IMR-90 (cell line): ENCODE measurements around the gene LRRC40. TPM values are rescaled to one million over a fixed set of nuclear protein-coding genes. Genes with fewer than 3 reads are reported as not detected.

Source experiments
- ATAC-seq: fragments of 200-7000 bp; cut with Tn5 transposase; 2 replicates; pipeline ENCODE4 v1.9.1; 2020; ENCODE audit warnings: low read depth, mild to moderate bottlenecking, moderate library complexity
- BruUV-seq: library from RNA; stranded (reverse); fragments of 400-500 nt; replicated peaks from 2 replicates; lab custom pipeline; 2021; lab: Mats Ljungman, UMichigan
- CTCF ChIA-PET: fragments of 300-600 bp; formaldehyde crosslinking; extraction: SDS; loops from one replicate; lab custom pipeline; 2021; ENCODE audit warnings: antibody characterized with exemption; lab: Yijun Ruan, JAX
- POLR2A ChIA-PET: fragments of 300-600 bp; sonication (Branson Sonifier 250); formaldehyde crosslinking; loops from one replicate; lab custom pipeline; 2022; ENCODE audit warnings: antibody characterized with exemption; ENCODE audit not compliant: unreplicated experiment; lab: Charles Lee
- DNase-seq: peaks from one replicate; pipeline ENCODE4 v3.0.0; 2013
- H2AFZ ChIP-seq: replicated peaks from 2 replicates; pipeline ENCODE3; 2013; ENCODE audit warnings: low read length, mild to moderate bottlenecking; ENCODE audit not compliant: poor library complexity
- H2AK5ac ChIP-seq: 2 replicates; pipeline ENCODE4 v1.6.1; 2013; ENCODE audit warnings: low read depth, low read length, inconsistent platforms
- H2AK9ac ChIP-seq: replicated peaks from 2 replicates; pipeline ENCODE3; 2013; ENCODE audit warnings: mild to moderate bottlenecking, low read depth, low read length, moderate library complexity; ENCODE audit not compliant: poor library complexity
- H2BK120ac ChIP-seq: 2 replicates; pipeline ENCODE4 v1.6.1; 2013; ENCODE audit warnings: low read depth, low read length, inconsistent platforms
- H2BK15ac ChIP-seq: 3 replicates; pipeline ENCODE4 v1.6.1; 2013; ENCODE audit warnings: low read depth, low read length, inconsistent platforms
- H2BK20ac ChIP-seq: 2 replicates; pipeline ENCODE4 v1.6.1; 2013; ENCODE audit warnings: low read depth, mild to moderate bottlenecking, inconsistent platforms, low read length, moderate library complexity
- H2BK5ac ChIP-seq: 2 replicates; pipeline ENCODE4 v1.6.1; 2013; ENCODE audit warnings: mild to moderate bottlenecking, low read depth, low read length, inconsistent platforms; ENCODE audit not compliant: poor library complexity, severe bottlenecking
- H3K14ac ChIP-seq: replicated peaks from 2 replicates; pipeline ENCODE4 v1.6.1; 2013; ENCODE audit warnings: low read depth, low read length, inconsistent platforms
- H3K18ac ChIP-seq: 2 replicates; pipeline ENCODE4 v1.6.1; 2013; ENCODE audit warnings: low read depth, low read length, control low read depth
- H3K23ac ChIP-seq: 2 replicates; pipeline ENCODE4 v1.6.1; 2013; ENCODE audit warnings: low read depth, low read length, inconsistent platforms
- H3K27ac ChIP-seq: 2 replicates; pipeline ENCODE4 v1.5.1; 2013; ENCODE audit warnings: mild to moderate bottlenecking, control low read depth, low read length; ENCODE audit not compliant: insufficient read depth
- H3K27me3 ChIP-seq: 2 replicates; pipeline ENCODE4 v1.6.1; 2013; ENCODE audit warnings: low read length; ENCODE audit not compliant: control insufficient read depth, insufficient read depth
- H3K36me3 ChIP-seq: 2 replicates; pipeline ENCODE4 v1.6.1; 2013; ENCODE audit warnings: low read length, mixed read lengths; ENCODE audit not compliant: control insufficient read depth, insufficient read depth
- H3K4ac ChIP-seq: 2 replicates; pipeline ENCODE4 v1.6.1; 2013; ENCODE audit warnings: low read depth, low read length, inconsistent platforms
- H3K4me1 ChIP-seq: 2 replicates; pipeline ENCODE4 v1.6.1; 2013; ENCODE audit warnings: low read length, mixed read lengths; ENCODE audit not compliant: control insufficient read depth, insufficient read depth
- H3K4me2 ChIP-seq: 2 replicates; pipeline ENCODE4 v1.6.1; 2013; ENCODE audit warnings: low read depth, mild to moderate bottlenecking, control low read depth, low read length, moderate library complexity
- H3K4me3 ChIP-seq: 2 replicates; pipeline ENCODE4 v1.5.1; 2013; ENCODE audit warnings: low read depth, mild to moderate bottlenecking, control low read depth, low read length, moderate library complexity; ENCODE audit not compliant: insufficient read depth
- H3K56ac ChIP-seq: 2 replicates; pipeline ENCODE4 v1.6.1; 2013; ENCODE audit warnings: low read length, inconsistent platforms; ENCODE audit not compliant: insufficient read depth; ENCODE audit errors: extremely low read depth
- H3K79me1 ChIP-seq, 2 experiments: 2 replicates each; pipeline ENCODE4 v1.6.1; 2013; ENCODE audit warnings: low read length in 2 of 2, inconsistent platforms in 1 of 2, low read depth in 1 of 2
- H3K9ac ChIP-seq: 2 replicates; pipeline ENCODE4 v1.6.1; 2013; ENCODE audit warnings: low read depth, low read length, control low read depth
- H3K9me1 ChIP-seq: 2 replicates; pipeline ENCODE4 v1.6.1; 2013; ENCODE audit warnings: low read length, inconsistent platforms; ENCODE audit not compliant: insufficient read depth
- H3K9me3 ChIP-seq: 2 replicates; pipeline ENCODE4 v1.6.1; 2013; ENCODE audit warnings: low read length; ENCODE audit not compliant: control insufficient read depth, insufficient read depth
- H4K20me1 ChIP-seq: 2 replicates; pipeline ENCODE4 v1.6.1; 2013; ENCODE audit warnings: low read length, inconsistent platforms; ENCODE audit not compliant: insufficient read depth
- H4K5ac ChIP-seq: 2 replicates; pipeline ENCODE4 v1.6.1; 2013; ENCODE audit warnings: mild to moderate bottlenecking, low read depth, low read length, control low read depth
- H4K8ac ChIP-seq, 2 experiments: 2 replicates each; pipeline ENCODE4 v1.6.1; 2013; ENCODE audit warnings: low read depth in 2 of 2, low read length in 2 of 2, control low read depth in 1 of 2, inconsistent platforms in 1 of 2
- H4K91ac ChIP-seq: 2 replicates; pipeline ENCODE4 v1.6.1; 2013; ENCODE audit warnings: low read depth, low read length, inconsistent platforms; ENCODE audit not compliant: insufficient read depth
- BHLHE40 ChIP-seq: fragments of 150-350 bp; IDR thresholded peaks from 2 replicates; pipeline ENCODE4 v1.6.1; 2016; ENCODE audit warnings: mild to moderate bottlenecking, low read depth, low read length
- CEBPB ChIP-seq: IDR thresholded peaks from 2 replicates; pipeline ENCODE4 v1.6.1; 2012; ENCODE audit warnings: low read depth, low read length, improper control_type of control experiment
- MXI1 ChIP-seq: IDR thresholded peaks from 2 replicates; pipeline ENCODE4 v1.6.1; 2012; ENCODE audit warnings: low read depth, mild to moderate bottlenecking, low read length, moderate library complexity, borderline replicate concordance
- NFE2L2 ChIP-seq: fragments of 150-350 bp; IDR thresholded peaks from 2 replicates; pipeline ENCODE4 v1.6.1; 2016; ENCODE audit warnings: low read depth, mild to moderate bottlenecking, low read length
- POLR2A ChIP-seq: IDR thresholded peaks from 2 replicates; pipeline ENCODE4 v1.6.1; 2012; ENCODE audit warnings: mild to moderate bottlenecking, low read depth, low read length
- RAD21 ChIP-seq: IDR thresholded peaks from 2 replicates; pipeline ENCODE4 v1.6.1; 2012; ENCODE audit warnings: low read length, improper control_type of control experiment
- RCOR1 ChIP-seq: IDR thresholded peaks from 2 replicates; pipeline ENCODE4 v1.6.1; 2012; ENCODE audit warnings: mild to moderate bottlenecking, low read length, improper control_type of control experiment; ENCODE audit not compliant: insufficient replicate concordance
- RFX5 ChIP-seq: IDR thresholded peaks from 2 replicates; pipeline ENCODE4 v1.8.0; 2012; ENCODE audit warnings: low read depth, mild to moderate bottlenecking, low read length, moderate library complexity
- WGBS, 2 experiments: methylation state at CpG; one replicate each; pipeline versions ENCODE4 v1.1.5 to v1.1.7; 2013; ENCODE audit warnings: missing lambda C conversion rate in 2 of 2; ENCODE audit not compliant: insufficient read length in 1 of 2; ENCODE audit errors: extremely low coverage in 2 of 2; 5-methylcytosine and 5-hydroxymethylcytosine counted together
- dilution Hi-C: fragments of 300-500 bp; cut with HindIII; formaldehyde crosslinking; loops from one replicate; pipeline ENCODE4 v1.14.3; 2018; ENCODE audit warnings: low sequenced_read_pairs; ENCODE audit not compliant: unreplicated experiment
- in situ Hi-C: fragments of 300-500 bp; cut with MboI; formaldehyde crosslinking; loops from 3 replicates; pipeline ENCODE4 v1.14.3; 2019; ENCODE audit warnings: low sequenced_read_pairs, inconsistent platforms, mixed read lengths
- intact Hi-C: fragments of 100-400 bp; cut with micrococcal nuclease; formaldehyde crosslinking; loops from 2 replicates; pipeline ENCODE4 v1.10.0; 2022
- polyA plus RNA-seq, 3 experiments: library from polyadenylated mRNA; depleted of rRNA; stranded (reverse); fragments of >200 nt; gene quantifications; 2 replicates each; pipeline ENCODE4 v1.2.3, GENCODE V29; 2012; ENCODE audit warnings: low replicate concordance in 1 of 3
- total RNA-seq: library from RNA; depleted of rRNA; stranded (reverse); fragments of >200 nt; gene quantifications from 2 replicates; pipeline ENCODE4 v1.2.3, GENCODE V29; 2012
- TF ChIP-seq, protein P1 (sequence below): fragments of 150-350 bp; IDR thresholded peaks from 2 replicates; pipeline ENCODE4 v1.6.1; 2016; ENCODE audit warnings: low read depth, mild to moderate bottlenecking, low read length, moderate library complexity, borderline replicate concordance
- TF ChIP-seq, protein P2 (sequence below): fragments of 150-350 bp; IDR thresholded peaks from 2 replicates; pipeline ENCODE4 v1.6.1; 2017; ENCODE audit warnings: mild to moderate bottlenecking, antibody characterized with exemption, low read length, low read depth

Gene LRRC40
- total and polyA plus RNA-seq, 2 of the 4 experiments (the other 2 are of a cell fraction) = 11.1 to 17.4 TPM

DNA sequence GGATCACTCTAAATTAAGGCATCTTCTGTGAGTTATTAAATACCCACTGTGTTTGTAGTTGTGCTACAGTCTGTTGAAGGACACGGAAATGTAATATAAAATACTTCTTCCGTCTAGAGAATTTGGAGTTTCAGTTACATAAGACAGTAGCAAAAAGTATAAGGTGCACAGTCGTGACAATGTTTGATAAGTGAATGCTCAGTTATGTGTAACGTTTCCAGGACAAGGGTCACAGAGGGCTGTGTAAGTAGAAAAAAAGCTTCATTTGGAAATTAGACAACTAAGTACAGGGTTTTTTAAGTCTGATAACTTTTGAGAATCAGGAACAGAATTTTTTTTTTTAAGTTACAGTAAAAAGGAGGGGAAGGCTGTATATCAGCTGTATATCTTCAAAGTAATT, 43.4 kb upstream of the LRRC40 start:
- intact Hi-C loops = no loop called here
- peaks cover 42% of the 10 kb centered on the region for H3K36me3 ChIP-seq

More for the DNA sequence above, 43.4 kb upstream of the LRRC40 start:
- dilution Hi-C loops (no loop called here), in situ Hi-C loops (loop anchor here (10.0 kb wide), 1 partner anchor 806 kb away; no protein-coding TSS in a partner anchor)
- Histone ChIP-seq H4K91ac (no peak overlapping the region), H2BK20ac (no peak overlapping the region), H3K23ac (no peak overlapping the region), H4K20me1 (no peaks in the 10 kb centered on the region; the same call in 1 of the 2 replicates), H3K9me1 (no peaks in the 10 kb centered on the region), H2AK9ac (no peak overlapping the region), H3K18ac (no peak overlapping the region), H2AK5ac (no peak overlapping the region), H4K5ac (no peak overlapping the region), H3K9ac (no peak overlapping the region), H3K27me3 (no peaks in the 10 kb centered on the region), H3K56ac (no peak overlapping the region), H4K8ac (no peak overlapping the region), H2BK120ac (no peak overlapping the region), H3K4me2 (no peak overlapping the region), H3K4ac (no peak overlapping the region), H2AFZ (no peak overlapping the region), H3K4me1 (no peaks in the 10 kb centered on the region), H3K9me3 (no peaks in the 10 kb centered on the region), H3K14ac (no peak overlapping the region), H3K79me1 (peaks cover 4 to 7% of the 10 kb centered on the region in 2 experiments; a peak in 2 of 4 replicates), H3K4me3 (no peak overlapping the region), H2BK5ac (no peak overlapping the region), H3K27ac (no peak overlapping the region), H2BK15ac (no peak overlapping the region)
- 87% methylated on average over 4 of the region's 4 CpGs; no CpG with 5 or more reads in 1 of the 2 experiments for WGBS, 2 experiments
- BruUV-seq = no TSS peak
- ChIA-PET CTCF (no interaction called here), POLR2A (interaction anchor here (0.7 kb wide), 1 partner anchor 164 kb away, joined by 4 read pairs; no protein-coding TSS in a partner anchor)
- ATAC-seq (no peak), DNase-seq (no peak)
- TF ChIP-seq BHLHE40 (no peak), MXI1 (no peak), RCOR1 (no peak), RAD21 (no peak), CEBPB (no peak), NFE2L2 (no peak), RFX5 (no peak), POLR2A (no peak)
- TF ChIP-seq, protein P1, sequence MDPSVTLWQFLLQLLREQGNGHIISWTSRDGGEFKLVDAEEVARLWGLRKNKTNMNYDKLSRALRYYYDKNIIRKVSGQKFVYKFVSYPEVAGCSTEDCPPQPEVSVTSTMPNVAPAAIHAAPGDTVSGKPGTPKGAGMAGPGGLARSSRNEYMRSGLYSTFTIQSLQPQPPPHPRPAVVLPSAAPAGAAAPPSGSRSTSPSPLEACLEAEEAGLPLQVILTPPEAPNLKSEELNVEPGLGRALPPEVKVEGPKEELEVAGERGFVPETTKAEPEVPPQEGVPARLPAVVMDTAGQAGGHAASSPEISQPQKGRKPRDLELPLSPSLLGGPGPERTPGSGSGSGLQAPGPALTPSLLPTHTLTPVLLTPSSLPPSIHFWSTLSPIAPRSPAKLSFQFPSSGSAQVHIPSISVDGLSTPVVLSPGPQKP = no peak
- TF ChIP-seq, protein P2, sequence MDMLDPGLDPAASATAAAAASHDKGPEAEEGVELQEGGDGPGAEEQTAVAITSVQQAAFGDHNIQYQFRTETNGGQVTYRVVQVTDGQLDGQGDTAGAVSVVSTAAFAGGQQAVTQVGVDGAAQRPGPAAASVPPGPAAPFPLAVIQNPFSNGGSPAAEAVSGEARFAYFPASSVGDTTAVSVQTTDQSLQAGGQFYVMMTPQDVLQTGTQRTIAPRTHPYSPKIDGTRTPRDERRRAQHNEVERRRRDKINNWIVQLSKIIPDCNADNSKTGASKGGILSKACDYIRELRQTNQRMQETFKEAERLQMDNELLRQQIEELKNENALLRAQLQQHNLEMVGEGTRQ = no peak
